GM18526 (cell line): ENCODE results near the gene CNPY4.

ENCODE experiments used
- POLR2A ChIP-seq: IDR thresholded peaks from 3 replicates; pipeline ENCODE4 v1.6.1; 2011; ENCODE audit not compliant: insufficient read length; ENCODE audit errors: extremely low read depth

The CNPY4 gene

DNA sequence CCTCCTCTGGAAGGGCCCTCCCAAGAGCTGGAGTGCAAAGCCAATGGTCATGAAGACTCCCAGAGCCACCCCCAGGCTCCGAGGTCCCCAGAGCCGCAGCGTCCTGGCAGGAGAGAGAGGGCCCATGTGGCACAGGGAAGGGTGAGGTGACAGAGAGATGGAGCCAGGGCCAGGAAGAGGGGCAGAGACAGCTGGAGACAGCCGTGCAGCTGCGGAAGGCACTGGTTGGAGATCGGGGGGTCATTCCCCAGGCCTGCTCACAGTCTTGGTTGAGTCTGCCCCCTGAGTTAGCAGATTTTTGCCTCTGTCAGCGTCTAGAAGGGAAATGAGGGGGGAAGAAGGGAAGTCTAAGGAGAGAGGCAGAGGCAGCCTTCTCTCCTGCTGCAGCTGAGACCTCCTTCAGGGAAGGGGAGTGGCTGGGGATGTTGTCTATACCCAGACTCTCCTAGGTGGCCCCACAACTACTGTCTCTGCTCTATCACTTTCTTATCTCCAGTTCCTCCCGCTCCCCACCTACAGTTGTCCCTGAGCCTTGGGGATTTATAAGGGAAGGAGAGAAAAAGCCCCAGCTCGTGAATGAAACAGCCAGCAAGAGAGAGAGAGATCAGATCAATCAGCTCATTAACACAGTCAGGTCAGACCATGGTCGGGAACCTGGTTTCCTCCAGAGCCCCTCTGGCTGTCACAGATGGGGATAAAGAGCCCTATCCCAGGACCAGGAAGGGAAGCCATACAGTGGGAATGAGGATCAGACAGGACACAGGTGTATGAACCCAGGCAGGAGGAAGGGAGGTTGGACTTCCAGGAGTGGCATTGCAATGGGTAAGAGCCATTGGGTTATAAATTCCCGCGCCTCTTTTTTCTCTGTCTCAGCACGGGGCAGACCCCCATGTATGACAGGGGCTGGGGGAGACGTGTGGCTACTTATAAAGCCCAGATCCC lies 47.8 kb downstream of the CNPY4 start:
- TF ChIP-seq POLR2A: no peak

DNA sequence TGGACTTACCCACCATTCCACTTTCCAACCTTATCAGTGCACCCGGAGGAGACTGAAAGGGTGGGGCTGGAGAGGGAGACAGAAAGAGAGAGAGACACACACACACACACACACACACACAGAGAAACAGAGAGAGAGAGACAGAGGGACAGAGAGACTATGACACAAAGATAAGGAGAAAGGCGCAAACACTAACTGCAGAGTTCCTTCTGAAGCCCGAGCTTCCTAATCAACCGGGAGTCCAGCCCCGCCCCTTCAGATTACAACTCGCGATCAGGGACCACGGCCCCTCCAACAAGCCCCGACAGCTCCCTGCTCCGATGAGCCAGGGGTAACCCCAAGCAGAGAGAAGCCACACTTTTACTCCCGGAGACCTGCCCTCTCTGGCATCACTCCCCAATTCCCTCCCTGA lies 48.5 kb downstream of the CNPY4 start:
- no peak for TF ChIP-seq POLR2A

DNA sequence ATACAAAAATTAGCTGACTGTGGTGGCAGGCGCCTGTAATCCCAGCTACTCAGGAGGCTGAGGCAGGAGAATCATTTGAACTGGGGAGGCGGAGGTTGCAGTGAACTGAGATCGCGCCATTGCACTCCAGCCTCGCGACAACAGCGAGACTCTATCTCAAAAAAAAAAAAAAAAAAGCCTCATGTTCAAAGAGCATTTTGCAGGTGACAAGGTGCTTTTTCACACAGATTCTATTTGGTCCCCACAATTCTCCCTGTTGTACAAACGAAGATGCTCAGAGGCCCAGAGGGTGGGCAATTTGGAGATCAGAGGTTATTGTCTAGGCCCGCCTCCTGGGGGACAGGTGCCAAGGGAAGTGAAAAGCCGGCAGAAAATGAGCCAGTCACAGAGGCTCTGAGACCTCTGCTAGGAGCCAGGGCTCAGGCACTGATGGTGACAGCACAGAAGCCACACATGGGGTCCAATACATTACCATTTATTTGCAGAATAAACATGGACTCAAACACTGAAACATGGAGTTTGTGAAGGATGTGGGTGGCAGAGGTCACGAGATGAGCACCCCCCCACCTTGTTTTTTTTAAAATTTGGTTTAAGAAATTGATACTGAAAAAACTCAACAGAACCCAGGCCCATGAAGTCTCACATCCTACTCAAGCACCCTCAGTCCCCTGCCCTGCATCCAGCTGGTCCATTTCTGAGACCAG lies 49.9 kb downstream of the CNPY4 start:
- TF ChIP-seq POLR2A: no peak

DNA sequence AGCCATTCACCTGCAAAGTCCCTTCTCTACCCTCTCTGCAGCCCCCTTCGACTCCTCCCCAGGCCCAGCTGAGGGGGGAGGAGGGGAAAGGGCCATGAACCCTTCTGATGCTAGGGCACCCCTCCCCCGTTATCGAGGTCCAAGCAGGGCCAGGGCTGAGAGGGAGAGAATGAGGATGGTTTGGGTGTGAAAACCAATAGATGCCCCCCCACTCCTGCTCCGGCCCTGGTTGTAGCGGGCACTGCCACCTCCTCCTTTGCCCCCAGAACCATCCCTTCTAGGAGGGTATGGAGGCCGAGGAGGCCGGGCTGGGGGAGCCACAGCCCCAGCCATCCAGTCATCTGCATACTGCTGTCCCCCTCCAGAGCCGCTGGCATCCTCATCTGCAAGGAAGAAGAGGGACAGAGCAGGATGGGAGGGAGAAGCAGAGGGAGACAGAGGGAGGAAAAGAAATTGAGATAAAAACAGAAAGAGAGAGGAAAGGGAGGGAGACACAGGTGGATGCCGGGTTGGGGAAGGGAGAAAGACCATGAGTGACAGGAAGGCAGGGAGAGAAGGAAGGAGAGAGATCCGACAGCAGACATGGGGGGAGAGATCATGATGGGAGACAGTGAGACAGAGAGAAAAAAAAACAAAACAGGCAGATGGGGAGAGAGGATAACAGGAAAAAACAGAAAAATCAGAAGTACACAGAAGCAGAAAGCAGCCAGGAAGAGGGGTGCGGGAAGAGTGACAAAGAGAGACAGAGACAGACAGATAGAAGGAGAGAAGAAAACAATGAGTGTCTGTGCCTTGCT lies 50.9 kb downstream of the CNPY4 start:
- no peak for TF ChIP-seq POLR2A

DNA sequence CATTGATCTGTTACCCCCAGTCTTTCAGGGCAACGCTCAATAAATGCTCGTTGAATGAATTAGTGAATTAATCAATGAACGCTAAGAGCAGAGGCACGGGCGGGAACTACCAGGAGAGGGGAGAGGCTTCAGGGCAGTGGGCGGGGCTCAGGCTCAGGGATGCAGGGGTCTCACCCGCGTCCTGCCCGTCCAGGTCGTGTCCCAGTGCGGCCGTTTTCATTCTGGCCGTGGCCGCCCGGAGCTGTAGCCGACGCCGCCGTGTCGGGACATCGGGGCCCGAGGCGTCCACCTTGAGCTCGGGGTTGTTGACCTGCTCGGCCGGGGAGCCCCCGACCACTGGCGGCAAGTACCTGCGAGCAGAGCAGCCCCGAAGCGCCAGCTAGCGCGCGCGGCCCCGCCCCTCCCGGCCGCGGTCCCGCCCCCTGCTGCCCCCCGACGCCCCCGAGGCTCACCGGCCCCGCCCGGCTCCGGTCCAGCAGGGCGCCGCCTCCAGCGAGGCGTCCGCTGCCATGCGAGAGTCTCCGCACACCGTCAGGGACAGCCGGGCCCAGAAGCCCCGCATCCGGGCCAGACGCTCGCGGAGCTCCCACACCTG lies 51.8 kb downstream of the CNPY4 start:
- TF ChIP-seq POLR2A: no peak

DNA sequence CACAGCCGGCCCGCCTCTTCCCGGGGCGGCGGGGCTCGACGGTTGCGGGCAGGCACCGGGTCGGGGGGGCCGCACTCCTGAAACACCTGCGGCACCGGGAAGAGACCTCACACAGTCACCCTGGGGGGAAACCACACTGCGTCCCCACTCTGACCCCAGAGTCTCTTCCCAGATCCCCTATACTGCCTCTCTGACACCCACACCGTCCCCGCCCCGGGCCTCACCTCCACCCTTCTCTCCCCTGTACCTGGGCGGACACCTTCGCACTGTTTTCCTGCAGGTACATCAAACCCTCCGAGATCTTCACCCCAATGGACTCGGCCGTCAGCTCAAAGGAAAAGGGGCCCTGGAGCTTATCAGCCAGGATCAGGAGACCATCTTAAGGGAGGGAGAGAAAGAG lies 52.4 kb downstream of the CNPY4 start:
- TF ChIP-seq POLR2A: no peak

DNA sequence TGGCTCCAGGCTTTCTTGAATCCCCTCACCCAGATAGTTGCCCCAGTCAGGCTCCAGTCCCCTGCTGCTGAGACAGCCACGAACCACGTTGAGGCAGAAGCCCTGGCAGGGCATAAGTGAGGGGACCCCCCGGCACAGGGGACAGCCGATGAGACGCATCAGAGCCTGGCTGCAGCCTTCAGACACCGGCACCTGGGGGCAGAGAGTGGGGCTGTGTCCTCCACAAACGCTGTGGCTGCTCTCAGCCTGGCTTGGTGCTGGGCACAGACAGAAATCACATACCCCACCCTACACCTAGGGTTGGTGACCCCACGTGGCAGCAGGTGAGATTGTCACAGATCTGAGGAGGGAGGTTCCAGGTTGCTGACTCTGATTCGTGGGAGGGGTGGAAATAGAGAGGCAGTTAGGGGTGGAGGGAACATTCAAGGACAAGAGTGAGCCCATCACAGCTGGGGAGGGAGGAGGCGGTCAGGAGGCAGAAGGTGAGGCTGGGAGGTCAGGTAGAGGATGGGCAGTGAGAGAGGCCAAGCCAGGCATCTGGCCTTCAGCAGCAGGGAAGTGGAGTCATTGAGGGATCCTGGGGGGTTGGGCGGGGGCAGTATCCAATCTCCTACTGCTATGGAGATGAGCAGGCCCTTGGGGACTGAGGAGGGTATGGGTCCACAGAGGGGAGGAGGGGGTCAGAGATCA lies 54.5 kb downstream of the CNPY4 start:
- TF ChIP-seq POLR2A: no peak

DNA sequence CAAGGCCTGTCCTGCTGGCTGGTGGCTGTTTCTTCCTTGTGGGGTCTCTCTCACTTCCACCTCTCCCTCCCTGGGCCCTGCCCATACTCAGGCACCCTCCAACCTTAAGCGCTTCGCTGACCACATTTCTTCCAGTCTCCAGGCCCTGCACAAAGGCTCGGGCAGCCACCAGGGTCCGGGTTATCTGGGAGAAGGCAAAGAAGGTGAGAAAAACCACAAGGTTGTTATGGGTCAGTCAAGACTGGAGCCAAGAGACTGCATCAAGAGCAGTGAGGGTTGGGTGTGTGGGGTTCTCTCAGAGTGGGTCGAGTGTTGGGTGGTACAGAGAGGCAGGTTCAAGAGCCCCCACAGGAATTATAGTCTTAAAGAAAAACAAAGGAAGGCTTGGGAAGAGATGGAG lies 55.1 kb downstream of the CNPY4 start:
- no peak for TF ChIP-seq POLR2A
